NCI-H748 (cell line): ENCODE data around the gene PLEKHM2.
"Not testable (repeated sequence)": the region's sequence is repeated elsewhere in the genome, so short reads cannot be mapped to it uniquely, and the experiment has no call there.

Experiments
- DNase-seq: peaks from one replicate; lab custom pipeline; 2025; ENCODE audit not compliant: unreplicated experiment; lab: John Stamatoyannopoulos, UW

PLEKHM2 gene, protein sequence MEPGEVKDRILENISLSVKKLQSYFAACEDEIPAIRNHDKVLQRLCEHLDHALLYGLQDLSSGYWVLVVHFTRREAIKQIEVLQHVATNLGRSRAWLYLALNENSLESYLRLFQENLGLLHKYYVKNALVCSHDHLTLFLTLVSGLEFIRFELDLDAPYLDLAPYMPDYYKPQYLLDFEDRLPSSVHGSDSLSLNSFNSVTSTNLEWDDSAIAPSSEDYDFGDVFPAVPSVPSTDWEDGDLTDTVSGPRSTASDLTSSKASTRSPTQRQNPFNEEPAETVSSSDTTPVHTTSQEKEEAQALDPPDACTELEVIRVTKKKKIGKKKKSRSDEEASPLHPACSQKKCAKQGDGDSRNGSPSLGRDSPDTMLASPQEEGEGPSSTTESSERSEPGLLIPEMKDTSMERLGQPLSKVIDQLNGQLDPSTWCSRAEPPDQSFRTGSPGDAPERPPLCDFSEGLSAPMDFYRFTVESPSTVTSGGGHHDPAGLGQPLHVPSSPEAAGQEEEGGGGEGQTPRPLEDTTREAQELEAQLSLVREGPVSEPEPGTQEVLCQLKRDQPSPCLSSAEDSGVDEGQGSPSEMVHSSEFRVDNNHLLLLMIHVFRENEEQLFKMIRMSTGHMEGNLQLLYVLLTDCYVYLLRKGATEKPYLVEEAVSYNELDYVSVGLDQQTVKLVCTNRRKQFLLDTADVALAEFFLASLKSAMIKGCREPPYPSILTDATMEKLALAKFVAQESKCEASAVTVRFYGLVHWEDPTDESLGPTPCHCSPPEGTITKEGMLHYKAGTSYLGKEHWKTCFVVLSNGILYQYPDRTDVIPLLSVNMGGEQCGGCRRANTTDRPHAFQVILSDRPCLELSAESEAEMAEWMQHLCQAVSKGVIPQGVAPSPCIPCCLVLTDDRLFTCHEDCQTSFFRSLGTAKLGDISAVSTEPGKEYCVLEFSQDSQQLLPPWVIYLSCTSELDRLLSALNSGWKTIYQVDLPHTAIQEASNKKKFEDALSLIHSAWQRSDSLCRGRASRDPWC

DNA sequence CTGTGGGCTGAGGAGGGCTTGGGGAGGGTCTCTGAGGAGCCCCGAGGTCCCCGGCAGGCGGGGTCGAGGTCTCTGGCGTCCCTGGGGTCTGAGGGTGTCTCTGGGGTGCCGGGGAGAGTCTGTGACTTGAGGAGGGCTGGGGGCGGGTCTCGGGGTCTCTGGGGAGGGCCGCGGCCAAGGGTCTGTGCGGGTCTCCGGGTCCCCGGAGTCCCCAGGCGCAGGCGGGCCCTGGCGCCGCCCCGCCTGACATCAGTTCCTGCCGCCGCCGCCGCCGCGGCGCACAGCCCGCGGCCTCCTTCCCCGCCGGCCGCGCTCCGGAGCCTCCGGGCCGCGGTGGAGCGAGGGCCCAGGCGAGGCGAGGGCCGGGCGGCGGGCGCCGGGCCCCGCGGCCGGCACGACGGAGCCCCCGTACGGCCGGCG lies at the start of gene PLEKHM2:
TSS of gene PLEKHM2 (plus strand) at position 279 of the 420 bp plus-strand sequence. CDS start 239 bp downstream, outside the sequence.
- DNase-seq = peak; percentile 44

DNA sequence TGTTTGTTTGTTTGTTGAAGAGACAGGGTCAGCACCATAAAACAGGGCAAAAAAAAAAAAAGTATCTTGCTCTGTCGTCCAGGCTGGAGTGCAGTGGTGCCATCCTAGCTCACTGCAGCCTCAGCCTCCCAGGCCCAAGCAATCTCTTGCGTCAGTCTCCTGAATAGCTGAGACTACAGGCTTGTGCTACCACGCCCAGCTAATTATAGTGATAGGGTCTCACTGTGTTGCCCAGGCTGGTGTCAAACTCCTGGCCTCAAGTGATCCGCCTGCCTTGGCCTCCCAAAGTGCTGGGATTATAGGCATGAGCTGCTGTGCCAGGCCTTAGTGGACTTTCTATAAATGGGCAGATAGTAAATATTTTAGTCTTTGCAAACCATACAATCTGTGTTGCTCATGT lies 47.7 kb upstream of the PLEKHM2 start:
- DNase-seq = no peak

- no peak for DNase-seq
Observed at GRCh38 chr1:15637826-15638225, 46.3 kb upstream of the PLEKHM2 start.

GRCh38 chr1:15639262-15639661 lies 44.9 kb upstream of the PLEKHM2 start:
- DNase-seq = no peak

GRCh38 chr1:15639931-15640330 lies 44.2 kb upstream of the PLEKHM2 start:
- DNase-seq = no peak

DNA sequence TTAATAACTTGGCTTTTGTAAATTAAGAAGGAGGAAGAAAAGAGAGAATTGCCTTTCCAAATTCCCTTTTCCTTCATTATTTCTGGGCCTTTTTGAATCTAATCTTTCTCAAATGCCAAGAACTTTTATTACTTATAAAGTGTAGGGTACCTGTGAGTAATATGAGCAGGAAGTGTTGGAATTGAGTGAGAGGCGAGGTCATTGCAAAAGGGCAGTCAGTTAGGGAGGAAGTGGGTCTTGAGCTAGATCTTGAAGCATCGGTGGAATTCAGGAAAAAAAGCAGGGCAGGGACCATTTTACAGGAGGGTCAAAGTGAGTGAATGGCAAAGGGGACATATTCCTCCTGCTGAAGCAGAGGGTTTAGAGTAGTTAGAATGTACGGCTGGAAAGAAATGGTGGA lies 43.5 kb upstream of the PLEKHM2 start:
- DNase-seq = no peak

- DNase-seq = no peak
Observed at GRCh38 chr1:15649937-15650336, 34.2 kb upstream of the PLEKHM2 start.

DNA sequence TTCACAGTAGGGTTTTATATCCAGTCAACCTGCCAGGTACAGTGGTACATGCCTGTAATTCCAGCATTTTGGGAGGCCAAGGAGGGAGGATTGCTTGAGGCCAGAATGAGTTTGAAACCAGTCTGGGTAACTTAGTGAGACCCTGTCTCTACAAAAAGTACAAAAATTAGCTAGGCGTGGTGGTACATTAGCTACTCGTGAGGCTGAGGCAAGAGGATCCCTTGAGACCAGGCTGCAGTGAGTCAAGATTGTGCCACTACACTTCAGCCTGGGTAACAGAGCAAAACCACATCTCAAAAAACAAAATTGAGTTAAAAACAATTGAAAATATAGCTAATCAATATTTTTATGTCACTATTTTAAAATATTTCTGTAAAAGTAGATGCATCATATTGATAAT lies 33.7 kb upstream of the PLEKHM2 start:
- DNase-seq = no peak

DNA sequence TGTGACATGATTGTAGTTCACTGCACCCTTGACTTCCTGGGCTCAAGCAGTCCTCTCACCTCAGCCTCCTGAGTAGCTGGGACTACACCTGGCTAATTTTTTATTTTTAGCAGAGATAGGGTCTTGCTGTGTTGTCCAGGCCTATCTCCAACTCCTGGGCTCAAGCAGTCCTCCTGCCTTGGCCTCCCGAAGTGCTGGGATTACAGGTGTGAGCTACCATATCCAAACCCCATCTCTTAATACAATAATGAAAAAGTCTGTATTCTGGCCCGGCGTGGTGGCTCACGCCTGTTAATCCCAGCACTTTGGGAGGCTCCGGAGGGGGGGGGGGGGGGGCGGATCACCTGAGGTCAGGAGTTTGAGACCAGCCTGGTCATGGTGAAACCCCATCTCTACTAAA lies 32.0 kb upstream of the PLEKHM2 start:
- not testable (repeated sequence) for DNase-seq

- no peak for DNase-seq
Observed at GRCh38 chr1:15654091-15654690, 29.9 kb upstream of the PLEKHM2 start.

DNA sequence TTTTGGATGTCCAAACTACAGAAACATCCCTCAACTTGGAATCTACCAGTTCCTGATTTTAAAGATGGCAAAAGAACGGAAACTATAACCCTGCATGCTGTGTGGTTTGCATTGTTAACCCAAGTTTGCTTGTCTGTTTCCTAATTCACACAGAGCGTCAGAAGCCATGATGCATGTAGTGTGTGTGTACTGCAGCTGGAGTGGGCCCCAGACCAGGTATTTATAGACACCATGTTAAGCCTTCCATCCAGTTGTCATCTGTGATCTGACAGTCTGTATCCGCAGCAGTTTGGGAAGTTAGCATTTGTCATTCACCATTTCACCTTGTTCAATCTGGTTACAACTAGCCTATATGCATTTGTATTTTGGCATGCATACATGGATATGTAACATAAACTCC lies 27.7 kb upstream of the PLEKHM2 start:
- DNase-seq = no peak

- DNase-seq = no peak
Observed at GRCh38 chr1:15657021-15657420, 27.1 kb upstream of the PLEKHM2 start.

GRCh38 chr1:15660151-15660550 lies 24.0 kb upstream of the PLEKHM2 start:
- no peak for DNase-seq

- no peak for DNase-seq
Observed at GRCh38 chr1:15662477-15662876, 21.6 kb upstream of the PLEKHM2 start.

- DNase-seq = no peak
Observed at GRCh38 chr1:15663925-15664324, 20.2 kb upstream of the PLEKHM2 start.

- no peak for DNase-seq
Observed at GRCh38 chr1:15667362-15667761, 16.8 kb upstream of the PLEKHM2 start.

DNA sequence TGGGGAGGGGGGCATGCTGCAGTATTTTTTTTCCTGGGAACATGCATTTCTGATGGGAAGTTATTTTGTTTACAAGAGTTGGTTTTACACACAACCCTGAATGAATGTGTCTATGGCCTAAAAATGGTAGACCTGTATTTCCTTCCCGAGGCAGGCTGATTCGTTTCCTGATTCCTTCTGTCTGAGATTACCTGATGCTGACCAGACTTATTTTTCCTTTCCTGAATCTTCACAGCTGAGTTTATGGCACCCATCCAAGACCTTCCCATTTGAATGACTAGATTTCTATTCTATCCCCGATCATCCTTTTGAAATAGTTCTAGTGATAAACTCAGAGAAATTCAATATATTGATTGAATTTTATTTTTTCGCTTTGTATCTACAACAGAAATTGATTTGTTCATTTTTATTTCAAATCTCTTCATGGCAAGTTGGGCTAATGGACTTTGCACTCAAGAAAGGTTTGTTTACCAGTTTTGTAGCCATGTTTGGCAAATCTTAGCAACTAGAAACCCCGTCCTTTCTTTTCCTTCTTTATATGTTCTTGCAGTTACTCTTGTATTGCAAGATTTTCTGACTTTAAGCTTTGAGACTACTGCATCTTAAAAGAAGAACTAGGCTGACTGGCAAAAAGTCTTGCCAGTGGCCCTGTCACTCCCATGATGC lies 15.9 kb upstream of the PLEKHM2 start:
- DNase-seq = no peak

DNA sequence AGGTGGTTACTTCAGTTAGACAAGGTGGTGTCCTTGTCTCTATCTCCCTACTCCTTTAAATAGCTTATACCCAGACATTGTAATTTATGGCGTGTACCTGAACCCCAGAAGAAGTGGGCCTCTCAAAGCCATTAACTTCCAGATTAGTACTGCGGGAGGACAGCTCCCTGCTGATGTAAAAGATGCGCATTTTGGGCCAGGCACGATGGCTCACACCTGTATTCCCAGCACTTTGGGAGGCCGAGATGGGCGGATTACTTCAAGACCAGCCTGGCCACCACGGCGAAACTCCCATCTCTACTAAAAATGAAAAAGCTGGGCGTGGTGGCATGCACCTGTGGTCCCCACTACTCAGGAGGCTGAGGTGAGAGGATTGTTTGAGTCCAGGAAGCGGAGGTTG lies 15.0 kb upstream of the PLEKHM2 start:
- DNase-seq = no peak

- no peak for DNase-seq
Observed at GRCh38 chr1:15669864-15670263, 14.3 kb upstream of the PLEKHM2 start.

DNA sequence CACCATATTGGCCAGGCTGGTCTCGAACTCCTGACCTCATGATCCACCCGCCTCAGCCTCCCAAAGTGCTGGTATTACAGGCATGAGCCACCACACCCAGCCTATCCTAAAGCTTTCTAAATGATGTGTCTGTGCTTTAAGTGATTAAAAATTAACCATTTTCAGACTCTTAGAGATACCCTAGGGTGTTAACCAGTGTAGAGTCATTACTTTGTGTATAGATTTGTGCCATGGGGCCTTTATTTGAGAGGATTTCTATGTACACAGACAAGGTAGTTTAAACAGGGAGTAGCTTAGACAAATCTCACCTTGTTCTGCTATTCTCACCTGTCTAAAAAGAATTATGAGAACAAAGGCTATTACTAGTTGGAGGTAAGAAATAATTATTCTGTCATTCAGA lies 12.7 kb upstream of the PLEKHM2 start:
- DNase-seq = no peak
